ENCODE data around the gene INPP5A.
"Not testable (repeated sequence)": the region's sequence is repeated elsewhere in the genome, so short reads cannot be mapped to it uniquely, and the experiment has no call there.

The INPP5A gene

DNA sequence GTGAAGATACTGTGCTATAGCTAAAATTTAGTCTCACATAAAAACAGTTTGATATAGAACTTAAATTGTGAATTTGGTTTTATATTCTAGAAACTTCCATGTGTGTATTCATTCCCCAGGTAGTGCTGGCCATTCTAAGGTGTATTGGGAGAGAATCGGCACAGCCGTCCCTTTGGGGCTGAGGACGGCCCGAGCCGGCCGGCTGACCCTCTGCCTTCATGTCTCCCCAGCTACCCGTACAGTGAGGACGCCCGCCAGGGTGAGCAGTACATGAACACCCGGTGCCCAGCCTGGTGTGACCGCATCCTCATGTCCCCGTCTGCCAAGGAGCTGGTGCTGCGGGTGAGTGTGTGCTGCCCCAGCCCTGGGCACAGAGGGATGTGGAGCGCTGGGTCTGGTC, 239.9 kb downstream of the INPP5A start:
- no peak for DNase-seq

DNA sequence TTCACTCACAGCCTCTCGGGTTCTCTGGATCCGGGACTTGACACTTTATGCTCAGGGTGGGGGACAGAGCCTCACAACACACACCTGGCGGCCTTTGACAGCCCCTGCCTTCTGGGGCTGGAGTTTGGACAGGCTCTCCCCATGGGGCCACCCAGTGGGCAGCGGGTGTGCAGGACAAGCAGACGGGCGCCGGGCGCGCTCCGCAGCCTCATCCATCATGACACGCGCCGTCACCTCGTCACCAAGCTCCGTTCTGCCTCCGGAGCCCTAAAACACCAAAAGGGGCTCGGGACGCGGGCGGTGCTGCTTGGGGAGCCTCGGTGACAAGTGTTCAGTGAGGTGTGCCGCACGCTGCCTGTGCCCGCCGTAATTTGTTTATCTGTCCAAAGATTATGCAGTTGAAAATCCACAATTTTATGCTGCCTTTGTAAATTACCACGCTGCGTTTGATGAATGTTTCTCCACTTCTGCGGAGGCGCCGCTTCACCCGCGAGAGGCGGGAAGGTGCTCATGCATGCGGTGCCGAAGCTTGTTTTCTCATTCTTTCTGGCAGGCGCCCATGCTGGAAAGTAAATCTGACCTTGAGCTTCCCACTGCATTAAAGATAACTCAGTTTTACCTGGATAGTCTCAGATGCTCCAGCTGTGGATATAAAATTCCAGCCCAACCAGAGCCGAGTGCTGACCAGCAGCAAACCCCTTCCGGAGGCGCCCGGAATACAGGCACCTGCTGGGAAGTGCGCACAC, 242.1 kb downstream of the INPP5A start:
- no peak for DNase-seq

DNA sequence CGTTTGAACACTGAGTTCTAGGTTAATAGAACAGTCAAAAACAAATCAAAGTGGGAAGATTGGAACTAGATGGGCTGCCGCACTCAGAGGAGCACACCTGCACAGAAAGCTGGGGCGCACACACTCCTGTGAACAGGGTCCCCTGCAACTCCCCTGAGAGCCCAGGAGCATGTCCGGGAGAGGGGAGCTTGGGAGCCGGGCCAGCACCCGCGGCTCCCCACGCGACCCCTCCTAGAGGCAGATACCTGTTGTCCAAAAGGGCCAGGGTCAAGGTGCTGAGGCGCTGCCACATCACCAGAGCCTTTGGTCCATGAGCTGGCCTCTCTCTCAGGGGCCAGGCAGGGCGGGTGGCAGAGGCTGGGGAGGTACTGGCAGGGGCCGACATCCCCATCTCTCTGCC, 242.8 kb downstream of the INPP5A start:
- no peak for DNase-seq

DNA sequence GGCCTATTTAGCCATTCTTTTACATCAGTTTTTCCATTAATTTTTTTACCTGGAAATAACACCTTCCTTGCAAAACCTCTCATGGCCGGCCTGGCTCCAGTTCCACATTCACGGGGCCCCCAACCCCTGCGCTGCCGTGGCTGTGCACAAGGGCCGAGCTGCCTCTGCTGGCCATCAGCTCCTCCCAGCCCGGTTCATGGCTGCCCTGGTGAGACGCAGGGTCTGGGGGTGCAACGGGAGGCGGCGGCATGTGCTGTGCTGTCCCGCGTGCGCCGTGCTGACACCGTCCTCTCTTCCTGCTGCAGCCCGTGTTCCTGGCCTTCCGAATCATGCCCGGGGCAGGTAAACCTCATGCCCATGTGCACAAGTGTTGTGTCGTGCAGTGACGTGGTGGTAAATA, 244.0 kb downstream of the INPP5A start:
- no peak for DNase-seq

DNA sequence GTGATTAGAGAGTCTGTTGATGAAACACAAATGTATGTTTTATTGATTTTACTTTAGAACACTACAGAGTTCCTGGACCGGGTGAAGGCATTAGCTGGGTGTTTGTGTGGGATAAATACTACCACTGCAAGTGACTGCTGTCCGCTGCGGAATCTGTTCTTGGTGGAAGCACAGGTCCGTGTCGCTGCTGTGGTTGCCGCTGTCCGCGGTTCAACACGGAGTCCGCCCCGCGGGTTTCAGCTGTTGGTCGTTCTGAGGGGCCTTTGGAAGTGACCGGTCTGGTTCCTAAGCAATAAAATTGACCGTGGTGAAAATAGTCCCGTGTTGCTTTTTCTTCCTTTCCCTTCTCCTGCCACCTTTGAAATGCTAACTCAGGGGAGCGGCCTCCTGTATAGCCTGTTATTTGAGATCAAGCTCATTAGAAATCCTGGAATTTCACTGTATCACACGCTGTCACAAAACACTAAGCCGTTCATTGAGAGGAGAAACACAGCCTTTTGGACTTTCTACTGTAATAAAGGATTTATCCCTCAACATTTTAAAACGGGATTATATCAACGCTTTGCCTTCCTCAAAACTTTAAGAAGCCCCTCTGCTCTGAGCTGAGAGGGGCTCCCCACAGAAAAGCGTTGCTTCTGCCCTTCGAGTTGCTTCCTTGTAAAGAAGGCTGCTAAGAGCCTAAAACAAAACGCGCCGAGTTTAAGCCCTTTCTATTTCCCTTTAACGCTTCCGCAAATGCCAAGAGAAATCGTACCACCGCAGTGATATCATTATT, 245.8 kb downstream of the INPP5A start:
- no peak for DNase-seq

DNA sequence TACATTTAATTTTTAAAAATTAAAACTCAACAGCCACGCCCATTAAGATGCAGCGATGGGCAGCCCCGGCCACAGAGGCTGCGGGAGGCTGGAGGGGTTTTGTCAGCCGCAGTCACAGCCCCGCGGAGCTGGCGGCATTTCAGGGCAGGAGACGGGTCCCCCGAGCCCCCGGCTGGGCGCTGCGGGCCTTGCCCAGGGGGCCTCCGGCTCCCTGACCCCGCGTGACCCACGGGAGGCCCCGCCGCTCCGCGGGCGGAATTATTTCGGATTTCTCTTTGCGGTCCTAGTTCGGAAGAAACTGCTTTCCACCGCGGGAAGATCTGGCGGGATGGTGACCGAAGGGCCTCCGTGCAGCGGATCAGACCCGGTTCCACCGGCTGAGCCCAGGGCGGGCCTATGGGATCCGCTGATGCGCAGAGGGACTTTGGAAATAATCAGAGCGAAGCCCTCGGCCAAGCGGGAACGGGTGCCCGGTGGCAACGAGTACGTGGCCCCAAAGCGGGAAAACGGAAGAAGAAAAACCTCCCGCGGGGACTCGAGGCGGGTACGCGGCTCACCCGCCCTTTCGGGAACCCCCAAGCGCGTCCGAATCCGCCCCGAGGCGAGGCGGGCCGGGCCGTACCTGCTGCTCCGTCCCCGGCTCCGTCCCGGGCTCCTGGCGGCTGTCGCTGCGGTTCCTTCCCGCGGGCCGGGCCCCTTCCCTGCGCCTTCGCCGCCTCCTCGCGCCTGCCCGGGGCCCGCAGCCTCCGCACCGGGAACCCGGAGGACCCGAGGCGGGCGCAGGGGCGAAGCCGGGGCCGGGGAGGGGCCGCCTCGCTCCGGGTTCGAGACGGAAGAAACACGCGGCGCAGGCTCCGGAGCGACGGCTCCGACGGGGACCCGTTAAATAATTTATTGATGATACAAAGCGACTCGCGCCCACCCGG, 246.6 kb downstream of the INPP5A start:
- no peak for DNase-seq

DNA sequence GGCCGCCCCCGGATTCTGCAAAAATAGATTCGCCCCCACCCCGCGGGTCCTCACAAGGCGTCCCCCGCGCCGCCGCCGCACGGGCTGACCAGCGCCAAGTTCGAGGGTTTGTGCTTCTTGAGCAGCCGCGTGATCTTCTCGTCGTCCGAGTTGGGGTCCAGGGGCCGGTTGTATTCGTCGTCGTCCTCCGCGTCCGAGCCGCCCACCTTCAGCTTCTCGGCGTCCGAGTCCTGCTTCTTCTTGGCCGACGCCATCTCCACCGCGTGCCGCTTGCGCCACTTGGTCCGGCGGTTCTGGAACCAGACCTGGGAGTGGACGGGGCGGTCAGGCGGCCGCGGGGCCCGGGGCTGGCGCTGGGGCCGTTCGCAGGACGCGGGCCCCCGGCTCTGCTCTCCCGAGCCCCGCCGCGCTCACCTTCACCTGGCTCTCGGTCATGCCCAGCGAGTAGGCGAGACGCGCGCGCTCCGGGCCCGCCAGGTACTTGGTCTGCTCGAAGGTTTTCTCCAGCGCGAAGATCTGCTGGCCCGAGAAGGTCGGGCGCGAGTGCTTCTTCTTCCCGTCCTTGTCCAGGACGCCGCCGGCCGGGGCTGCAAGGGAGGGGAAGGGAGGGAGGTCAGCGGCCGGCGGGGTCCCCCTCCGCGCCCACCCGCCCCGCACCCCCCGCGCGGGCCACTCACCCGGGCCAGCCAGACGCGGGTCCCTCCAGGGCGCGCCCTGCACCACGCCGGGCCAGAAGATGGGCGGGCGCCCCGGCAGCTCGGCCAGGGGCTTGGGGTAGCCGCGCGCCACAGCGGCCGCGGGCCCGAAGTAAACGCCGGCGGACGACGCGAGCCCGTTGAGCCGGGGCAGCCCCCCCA, 247.5 kb downstream of the INPP5A start:
- no peak for DNase-seq

DNA sequence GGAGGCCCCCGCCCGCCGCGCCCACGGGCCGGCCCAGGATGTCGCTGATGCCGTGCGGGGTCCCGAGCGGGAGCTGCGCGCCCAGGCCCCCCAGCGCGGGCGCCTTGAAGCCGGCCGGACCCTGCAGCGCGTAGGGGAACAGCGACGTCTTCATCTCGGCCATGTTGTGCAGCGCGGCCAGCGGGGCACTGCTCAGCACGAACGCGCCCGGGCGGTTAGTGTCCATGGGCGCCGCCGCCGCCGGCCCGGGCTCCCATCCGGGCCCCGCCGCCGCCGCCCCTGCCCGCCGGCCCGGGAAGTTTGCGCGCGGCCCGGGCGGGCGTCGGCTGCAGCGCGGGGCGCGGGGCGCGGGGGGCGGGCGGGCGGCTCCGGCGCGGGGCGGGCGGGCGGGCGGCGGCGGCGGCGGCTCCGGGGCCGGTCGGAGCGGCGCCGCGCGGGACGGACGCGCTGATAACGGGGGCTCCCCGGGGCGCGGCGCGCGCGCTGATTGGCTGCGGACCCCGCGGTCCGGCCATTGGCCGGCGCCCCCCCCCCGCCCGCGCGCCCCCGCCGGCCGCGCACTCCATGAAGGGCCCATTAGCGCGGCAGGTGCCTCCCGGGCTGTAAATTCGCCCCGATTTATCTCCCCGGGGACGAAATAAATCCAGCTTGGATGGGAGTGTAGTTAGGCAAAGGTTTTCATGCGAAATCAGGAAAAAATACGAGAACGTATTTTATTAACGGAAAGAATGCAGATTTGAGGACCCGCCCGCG, 248.3 kb downstream of the INPP5A start, which contains the start of gene NKX6-2:
TSS of gene NKX6-2 (minus strand) at position 425 of the 753 bp plus-strand sequence. CDS start at position 226, 199 bp downstream.
- DNase-seq, result no peak

DNA sequence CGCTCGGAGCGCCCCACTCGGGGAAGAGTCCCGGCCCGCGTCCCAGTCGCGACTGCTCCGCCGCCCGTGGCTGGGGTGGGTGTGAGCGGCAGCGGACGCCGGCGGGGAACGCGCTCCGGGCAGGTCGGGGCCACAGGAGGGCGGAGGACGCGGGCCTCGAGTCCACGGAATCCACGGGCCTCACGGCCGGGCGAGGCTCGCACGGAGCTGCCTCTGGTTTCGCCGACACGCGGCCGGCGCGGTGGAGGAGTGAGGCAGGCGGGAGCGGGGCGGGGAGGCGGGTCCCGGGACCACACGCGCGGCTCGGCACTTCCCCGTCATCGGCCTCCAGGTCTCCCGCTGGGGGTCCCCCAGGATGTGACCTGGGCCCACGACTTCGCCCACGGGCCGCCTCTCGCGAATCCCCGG, 248.9 kb downstream of the INPP5A start:
- DNase-seq, result no peak

DNA sequence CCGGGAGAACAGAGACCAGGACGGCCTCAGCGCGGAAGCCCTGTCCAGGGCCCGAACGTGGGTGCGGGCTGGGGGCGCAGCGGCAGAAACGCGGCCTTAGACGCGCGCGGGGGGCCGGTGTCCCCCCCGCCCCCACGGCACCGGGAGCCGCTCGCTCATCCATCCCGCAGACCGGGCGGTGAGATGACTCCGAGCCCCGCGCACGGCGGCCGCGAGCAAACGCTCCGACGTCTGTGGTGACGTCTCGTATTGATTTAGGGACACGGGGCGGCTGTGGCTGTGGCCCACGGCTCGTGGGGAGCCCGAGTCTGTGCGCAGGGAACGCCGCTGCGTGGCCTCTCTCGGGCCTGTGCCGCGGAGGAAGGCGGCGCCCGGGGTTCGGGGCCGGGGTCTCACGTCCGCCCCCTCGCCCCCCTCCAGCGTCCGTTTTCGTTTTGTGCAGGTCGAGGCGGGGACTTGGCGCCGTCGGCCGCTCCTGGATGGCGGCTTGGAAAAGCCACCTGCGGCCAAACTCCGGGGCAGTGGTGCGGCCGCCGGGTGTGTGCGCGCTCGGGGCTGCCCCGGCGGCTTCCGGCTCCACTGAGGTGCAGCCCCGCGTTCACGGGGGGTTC, 249.4 kb downstream of the INPP5A start:
- no peak for DNase-seq

DNA sequence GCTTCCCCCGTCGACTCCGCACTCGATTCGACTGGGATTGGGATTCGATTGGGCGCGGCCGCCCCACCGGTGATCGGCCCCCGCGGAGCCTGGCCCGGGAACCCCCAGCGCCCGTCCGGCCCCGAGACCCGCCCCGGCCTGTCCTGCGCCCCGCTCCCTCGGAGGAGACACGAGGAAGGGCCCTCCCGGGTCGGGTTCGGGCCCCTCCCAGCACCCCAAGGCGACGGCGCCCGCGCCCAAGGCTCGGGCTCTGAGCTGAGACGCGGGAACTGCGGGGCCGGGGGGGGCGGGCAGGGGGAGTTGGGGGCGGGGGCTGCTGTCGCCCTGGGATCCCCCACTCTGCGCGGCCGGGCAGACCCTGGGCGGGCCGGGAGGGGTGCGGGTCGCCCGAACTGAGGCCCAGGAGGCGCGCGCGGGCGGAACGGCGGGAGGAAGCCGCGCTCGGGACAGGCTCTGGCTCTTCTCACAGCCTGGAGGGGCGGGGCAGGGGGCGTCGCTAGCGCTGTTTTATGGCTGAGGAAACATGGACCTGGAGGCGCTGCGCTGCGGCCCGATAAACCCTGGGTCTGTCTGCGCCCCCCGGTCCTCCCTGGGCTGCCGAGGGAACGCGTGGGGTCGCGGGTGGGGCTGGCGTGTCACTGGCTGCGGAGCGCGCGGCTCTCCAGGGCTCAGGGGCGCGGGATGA, 250.1 kb downstream of the INPP5A start:
- DNase-seq, result no peak

DNA sequence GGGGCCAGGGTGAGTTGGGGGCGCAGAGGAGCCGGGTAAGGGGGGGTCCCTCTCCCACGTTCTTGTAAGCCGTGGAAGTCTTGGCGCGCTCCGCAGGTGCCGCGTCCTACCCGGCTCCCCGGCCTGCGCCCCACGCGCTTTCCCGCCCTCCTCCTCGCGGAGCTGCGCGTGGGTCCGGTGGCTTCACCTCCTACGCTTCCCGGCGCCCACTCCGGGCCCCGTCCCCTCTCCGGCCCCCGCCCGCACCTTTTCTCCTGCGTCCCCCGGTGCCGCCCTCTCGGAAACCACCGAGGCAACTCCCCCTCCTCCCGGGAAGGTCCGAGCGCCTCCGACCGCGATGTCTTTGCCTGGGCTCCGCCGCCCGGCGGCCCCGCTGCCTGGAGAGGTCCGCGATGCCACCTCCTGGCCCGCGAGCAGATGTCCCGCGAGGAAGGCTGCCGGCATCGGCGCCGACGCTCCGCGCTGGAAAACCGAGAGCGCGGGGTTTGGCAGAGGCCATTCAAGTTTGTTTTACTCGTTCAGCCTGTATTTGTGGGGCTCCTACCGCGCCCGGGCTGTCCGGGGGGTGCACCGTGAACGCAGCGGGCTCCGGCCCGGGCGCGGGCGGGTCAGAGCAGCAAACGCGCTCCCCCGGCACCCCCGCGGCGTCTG, 250.7 kb downstream of the INPP5A start:
- DNase-seq, result no peak

DNA sequence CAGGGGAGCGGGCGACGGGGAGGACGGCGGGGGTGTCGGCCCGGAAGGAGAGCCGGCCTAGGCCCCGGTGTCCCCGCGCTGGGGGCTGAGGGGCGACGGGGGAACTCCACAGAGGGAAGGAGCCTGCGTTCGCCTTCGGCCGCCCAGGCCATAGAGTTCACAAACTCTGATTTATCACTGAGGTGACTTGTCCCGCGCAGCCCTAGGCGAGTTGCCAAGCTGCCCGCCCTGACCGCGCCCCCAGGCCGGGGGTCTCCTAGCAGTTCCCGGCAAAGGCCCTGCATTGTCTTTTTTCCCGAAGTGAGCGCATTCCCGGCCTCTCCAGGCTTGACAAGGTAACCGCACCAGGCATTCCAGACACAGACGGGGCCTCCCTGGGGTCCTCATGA, 251.2 kb downstream of the INPP5A start:
- no peak for DNase-seq

DNA sequence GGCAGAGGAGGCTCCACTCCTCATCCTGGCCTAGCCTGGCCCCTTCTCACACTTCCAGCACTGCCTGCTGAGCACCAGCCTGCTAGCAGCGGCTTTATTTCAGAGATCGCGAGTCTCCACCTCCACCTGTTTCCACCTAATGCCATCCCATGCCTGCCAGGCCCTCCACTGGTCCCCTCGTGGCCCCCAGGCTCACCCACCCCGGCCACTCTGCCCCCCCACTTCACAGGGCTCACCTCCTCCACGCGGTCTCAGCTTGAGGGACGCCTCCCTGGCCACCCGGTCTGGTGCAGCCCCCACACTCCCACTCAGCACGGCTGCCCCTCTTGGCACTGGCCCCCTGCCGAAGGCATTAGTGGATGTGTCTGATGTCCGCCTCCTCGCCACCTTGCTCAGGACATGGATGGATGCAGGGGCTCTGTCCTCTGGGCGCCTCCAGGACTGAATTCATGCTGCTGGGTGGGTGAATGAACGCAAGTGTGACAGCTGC, 252.1 kb downstream of the INPP5A start:
- no peak for DNase-seq

DNA sequence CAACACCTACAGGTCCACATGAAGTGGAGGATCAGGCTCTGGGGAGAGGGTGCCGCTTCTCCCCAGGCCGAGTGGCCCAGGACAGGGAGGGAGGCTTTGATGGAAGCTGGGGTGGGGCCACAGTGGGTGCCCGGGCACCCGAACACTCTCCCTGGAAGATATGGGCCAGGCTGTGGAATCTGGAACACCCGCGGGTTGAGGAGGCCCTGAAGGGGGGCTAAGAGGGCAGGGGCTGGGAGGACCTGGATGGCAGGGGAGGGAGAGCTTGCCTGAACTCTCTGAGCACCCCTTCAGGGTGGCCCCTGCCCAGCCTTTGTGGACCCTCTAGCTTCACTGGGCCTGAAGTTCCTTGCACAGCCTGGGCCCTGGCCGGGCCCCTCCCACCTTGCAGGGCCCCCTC, 252.9 kb downstream of the INPP5A start:
- DNase-seq, result no peak

DNA sequence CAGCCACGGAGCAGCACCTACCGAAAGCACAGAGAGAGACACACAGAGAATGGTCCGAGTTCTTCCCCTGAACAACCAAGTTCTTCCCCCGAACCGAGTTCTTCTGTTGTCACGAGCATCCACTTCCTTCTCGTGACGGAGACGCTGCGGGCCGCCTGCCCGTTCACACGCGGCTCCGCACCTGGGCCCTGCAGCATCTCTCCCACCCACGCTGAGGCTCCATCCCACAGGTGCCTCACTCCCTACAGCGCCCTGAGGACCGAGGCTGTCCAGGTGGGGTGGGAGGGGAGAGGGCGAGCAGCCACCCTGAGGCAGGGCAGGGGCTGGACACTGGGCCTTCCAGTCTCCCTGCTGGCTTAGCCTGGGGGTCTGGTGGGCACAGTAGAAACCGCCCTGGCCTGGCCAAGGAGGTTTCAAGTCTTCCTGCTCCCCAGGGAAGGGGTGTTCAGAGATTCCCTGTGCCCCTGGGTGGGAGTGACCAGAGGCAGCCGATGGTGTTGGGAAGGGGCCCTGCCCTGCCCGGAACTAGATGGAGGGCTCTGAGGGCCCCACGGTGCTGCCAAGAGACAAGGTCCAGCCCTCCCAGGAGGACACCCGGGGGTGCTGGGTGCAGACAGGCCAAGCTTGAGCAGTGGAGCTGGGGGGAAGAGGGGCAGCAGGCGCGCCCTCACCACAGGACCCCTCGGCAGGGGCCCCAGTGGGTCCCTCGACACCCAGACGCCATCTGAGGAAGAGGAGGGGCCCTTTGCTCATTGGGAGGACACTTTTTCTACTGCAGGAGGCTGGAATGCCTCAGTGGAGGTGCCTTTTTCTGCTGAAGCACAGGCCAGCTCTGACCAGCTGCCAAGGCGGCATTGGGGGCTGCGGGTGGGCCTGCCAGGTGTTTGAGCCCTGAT, 253.6 kb downstream of the INPP5A start:
- DNase-seq, result no peak

DNA sequence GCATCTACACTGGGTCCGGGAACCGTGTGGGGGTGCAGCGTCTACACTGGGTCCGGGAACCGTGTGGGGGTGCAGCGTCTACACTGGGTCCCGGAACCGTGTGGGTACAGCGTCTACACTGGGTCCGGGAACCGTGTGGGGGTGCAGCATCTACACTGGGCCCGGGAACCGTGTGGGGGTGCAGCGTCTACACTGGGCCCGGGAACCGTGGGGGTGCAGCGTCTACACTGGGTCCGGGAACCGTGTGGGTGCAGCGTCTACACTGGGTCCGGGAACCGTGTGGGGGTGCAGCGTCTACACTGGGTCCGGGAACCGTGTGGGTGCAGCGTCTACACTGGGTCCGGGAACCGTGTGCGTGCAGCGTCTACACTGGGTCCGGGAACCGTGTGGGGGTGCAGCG, 254.5 kb downstream of the INPP5A start:
- not testable (repeated sequence) for DNase-seq

DNA sequence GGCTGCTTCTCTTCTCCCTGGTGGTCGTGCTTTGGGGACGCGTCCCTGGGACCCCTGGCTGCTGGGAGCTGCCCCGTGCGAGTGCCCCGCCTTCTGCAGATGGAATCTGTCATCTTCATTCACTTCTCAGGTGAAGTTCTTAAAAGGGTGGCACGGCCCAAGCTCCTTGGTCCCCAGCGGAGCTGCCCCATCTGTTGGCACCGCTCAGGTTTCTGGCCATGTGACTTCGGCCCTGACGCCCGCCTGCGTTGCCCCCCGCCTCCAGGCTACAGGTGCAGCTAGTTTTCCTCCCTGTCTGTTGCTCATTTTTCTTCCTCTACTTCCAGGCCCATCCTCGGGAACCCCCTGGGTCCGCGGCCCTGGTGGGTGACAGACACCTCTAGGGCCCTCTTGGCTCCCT, 255.2 kb downstream of the INPP5A start:
- DNase-seq, result no peak

DNA sequence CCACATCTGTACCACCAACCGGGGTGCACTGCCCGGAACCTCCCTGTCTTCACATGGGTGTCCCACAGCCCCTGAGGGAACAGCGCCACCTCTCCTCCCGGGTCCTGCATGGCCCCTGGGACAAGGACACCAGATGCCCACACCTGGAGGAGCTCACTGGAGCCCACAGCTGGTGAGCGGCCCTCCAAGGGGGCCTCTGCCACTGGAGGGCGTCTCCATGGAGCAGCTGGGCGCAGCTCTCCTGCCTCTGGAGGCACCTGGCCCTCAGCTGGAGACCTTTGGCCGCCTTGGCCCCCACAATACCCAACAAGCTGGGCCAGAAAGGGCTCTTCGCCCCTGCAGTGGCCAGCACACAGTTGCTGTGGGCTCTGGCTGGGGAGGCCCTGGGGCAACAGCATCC, 255.6 kb downstream of the INPP5A start:
- no peak for DNase-seq

All from CD4-positive, alpha-beta T cell treated with Interleukin-6 for 4 hours (primary cell).